Uterine smooth muscle cell (primary cell): Measurements from ENCODE around the gene ST6GALNAC1. TPM values are rescaled to one million over a fixed set of nuclear protein-coding genes. Genes with fewer than 3 reads are reported as not detected.

Experiments
- total RNA-seq: library from RNA; depleted of rRNA; stranded (reverse); fragments of >200 nt; gene quantifications from 2 replicates; pipeline ENCODE4 v1.2.3, GENCODE V29; 2014

The ST6GALNAC1 gene, protein sequence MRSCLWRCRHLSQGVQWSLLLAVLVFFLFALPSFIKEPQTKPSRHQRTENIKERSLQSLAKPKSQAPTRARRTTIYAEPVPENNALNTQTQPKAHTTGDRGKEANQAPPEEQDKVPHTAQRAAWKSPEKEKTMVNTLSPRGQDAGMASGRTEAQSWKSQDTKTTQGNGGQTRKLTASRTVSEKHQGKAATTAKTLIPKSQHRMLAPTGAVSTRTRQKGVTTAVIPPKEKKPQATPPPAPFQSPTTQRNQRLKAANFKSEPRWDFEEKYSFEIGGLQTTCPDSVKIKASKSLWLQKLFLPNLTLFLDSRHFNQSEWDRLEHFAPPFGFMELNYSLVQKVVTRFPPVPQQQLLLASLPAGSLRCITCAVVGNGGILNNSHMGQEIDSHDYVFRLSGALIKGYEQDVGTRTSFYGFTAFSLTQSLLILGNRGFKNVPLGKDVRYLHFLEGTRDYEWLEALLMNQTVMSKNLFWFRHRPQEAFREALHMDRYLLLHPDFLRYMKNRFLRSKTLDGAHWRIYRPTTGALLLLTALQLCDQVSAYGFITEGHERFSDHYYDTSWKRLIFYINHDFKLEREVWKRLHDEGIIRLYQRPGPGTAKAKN
- not detected in 2 replicates for total RNA-seq

DNA sequence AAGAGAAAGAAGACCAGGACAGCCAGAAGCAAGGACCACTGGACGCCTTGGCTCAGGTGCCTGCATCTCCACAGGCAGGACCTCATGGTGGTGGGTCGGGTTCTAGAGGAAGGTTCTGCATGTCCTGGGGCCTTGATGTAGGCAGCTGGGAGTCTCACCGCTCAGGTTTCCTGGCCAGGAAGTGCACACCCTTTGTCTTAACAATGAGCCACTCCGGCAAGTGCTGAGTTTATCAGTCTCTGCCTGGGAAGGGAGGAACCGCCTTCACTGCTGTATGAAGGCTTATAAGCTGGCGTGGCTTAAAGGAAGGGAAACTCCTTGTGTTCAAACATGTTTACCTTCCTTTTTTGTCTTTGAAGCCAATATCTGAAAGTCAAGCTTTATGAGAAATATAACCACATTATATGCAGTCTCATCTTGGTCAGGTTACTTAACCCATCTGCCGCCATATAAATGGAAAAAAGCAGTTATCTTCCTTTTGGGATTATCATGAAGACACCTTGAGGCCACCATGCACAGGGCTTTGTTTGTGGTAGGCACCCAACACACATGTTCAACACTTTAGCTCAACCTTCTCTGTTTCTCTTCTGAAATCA, at the start of gene ST6GALNAC1:
TSS of gene ST6GALNAC1 (minus strand) at position 205 of the 596 bp plus-strand sequence. CDS start at position 86, 119 bp downstream.

DNA sequence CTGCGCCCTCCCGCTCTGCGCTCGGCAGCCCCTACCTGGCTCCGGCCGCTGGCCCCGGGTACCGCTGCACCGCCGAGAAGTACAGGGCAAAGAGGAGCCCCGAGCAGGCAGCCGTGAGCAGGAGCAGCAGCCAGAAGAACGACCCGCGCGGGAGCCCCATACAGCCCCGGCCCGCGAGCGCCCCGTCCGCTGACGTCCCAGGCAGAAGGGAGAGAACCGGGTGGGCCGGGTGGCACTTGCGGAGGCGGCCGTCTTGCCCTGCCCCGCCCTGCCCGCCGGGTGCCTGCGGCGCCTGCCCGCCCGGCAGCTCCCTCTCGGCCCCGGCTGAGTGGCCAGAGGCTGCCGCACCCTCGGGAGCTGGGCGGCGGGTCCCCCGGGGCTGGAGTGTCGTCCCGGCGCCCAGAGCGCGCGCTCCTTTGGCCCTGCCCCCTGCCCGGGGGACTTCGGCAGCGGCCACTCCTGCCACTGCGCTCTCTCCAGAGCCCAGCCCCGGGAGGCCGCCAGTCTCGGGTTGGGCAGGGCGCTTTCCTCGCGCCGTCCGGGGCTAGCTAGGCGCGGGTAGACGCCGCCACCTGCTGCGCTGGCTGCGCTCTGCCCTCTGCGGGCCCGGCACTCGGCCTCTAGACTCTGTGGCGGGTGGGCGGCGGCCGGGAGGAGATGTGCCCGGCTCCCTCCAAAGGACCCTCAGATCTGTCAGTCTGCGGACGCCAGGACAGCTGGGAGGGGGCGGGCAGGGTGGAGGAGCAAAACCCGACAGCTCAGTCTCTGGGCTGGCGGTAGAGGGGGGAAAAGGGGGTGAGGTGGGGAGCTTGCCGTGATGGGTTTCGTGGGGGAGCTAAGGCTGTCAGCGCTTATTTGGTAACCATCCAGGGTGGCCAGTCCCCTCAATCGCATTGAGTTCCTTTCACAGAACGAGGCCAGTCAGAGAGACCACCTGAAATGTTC, 57.6 kb downstream of the ST6GALNAC1 start, which contains the start of gene ST6GALNAC2:
TSS of gene ST6GALNAC2 (minus strand) at position 212 of the 945 bp plus-strand sequence. CDS start at position 160, 52 bp downstream.

Other genes with a start within 250 kb of the ST6GALNAC1 start
- 23.1 and 24.7 TPM in 2 replicates for gene UBE2O, start 190.6 kb downstream of the ST6GALNAC1 start, total RNA-seq
- not detected in 2 replicates for gene AANAT, start 176.2 kb downstream of the ST6GALNAC1 start, total RNA-seq
- 4.9 and 5.4 TPM in 2 replicates for gene RHBDF2, start 142.3 kb downstream of the ST6GALNAC1 start, total RNA-seq
- 9.5 and 18.1 TPM in 2 replicates for gene CYGB, start 106.0 kb downstream of the ST6GALNAC1 start, total RNA-seq
- 2.4 and 5.2 TPM in 2 replicates for gene PRCD, start 103.7 kb downstream of the ST6GALNAC1 start, total RNA-seq
- 0.89 and 1.4 TPM in 2 replicates for gene ST6GALNAC2, start 57.9 kb downstream of the ST6GALNAC1 start, total RNA-seq
- gene MXRA7, start 67.2 kb upstream of the ST6GALNAC1 start, total RNA-seq: 137 and 200 TPM in 2 replicates
- gene JMJD6, start 82.8 kb upstream of the ST6GALNAC1 start, total RNA-seq: 21.5 and 22.6 TPM in 2 replicates
- gene METTL23, start 83.1 kb upstream of the ST6GALNAC1 start, total RNA-seq: 22.0 and 23.4 TPM in 2 replicates
- gene SRSF2, start 93.6 kb upstream of the ST6GALNAC1 start, total RNA-seq: 108 and 187 TPM in 2 replicates
- gene MFSD11, start 94.4 kb upstream of the ST6GALNAC1 start, total RNA-seq: 24.2 and 27.7 TPM in 2 replicates
- gene MGAT5B, start 224.6 kb upstream of the ST6GALNAC1 start, total RNA-seq: 0.22 and 0.25 TPM in 2 replicates